HFF-Myc (cell line): Measurements from ENCODE around the gene KREMEN1.

Experiments used
- DNase-seq: peaks from one replicate; pipeline ENCODE4 v3.0.0-alpha.2; 2011; ENCODE audit warnings: low read depth; ENCODE audit errors: extremely low read depth
- H3K4me3 ChIP-seq: replicated peaks from 2 replicates; pipeline ENCODE4 v1.5.1; 2011; ENCODE audit warnings: low read depth, mild to moderate bottlenecking, control low read depth, low read length
- TF ChIP-seq, protein P1 (sequence below): IDR thresholded peaks from 2 replicates; pipeline ENCODE4 v1.5.1; 2012; ENCODE audit warnings: mild to moderate bottlenecking, low read depth, low read length, control low read depth; ENCODE audit errors: missing control alignments

KREMEN1 gene

GRCh38 chr22:29206372-29207242 lies 133.8 kb downstream of the KREMEN1 start:
- H3K4me3 ChIP-seq: peak overlapping the region; percentile 50
- TF ChIP-seq, protein P1, sequence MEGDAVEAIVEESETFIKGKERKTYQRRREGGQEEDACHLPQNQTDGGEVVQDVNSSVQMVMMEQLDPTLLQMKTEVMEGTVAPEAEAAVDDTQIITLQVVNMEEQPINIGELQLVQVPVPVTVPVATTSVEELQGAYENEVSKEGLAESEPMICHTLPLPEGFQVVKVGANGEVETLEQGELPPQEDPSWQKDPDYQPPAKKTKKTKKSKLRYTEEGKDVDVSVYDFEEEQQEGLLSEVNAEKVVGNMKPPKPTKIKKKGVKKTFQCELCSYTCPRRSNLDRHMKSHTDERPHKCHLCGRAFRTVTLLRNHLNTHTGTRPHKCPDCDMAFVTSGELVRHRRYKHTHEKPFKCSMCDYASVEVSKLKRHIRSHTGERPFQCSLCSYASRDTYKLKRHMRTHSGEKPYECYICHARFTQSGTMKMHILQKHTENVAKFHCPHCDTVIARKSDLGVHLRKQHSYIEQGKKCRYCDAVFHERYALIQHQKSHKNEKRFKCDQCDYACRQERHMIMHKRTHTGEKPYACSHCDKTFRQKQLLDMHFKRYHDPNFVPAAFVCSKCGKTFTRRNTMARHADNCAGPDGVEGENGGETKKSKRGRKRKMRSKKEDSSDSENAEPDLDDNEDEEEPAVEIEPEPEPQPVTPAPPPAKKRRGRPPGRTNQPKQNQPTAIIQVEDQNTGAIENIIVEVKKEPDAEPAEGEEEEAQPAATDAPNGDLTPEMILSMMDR: no peak
- no peak for DNase-seq

GRCh38 chr22:29207243-29207550 lies 134.4 kb downstream of the KREMEN1 start:
- H3K4me3 ChIP-seq: no peak overlapping the region
- no peak for DNase-seq
- TF ChIP-seq, protein P1: no peak

GRCh38 chr22:29207562-29208501 lies 135.0 kb downstream of the KREMEN1 start:
- no peak overlapping the region for H3K4me3 ChIP-seq
- TF ChIP-seq, protein P1: no peak
- DNase-seq: no peak

GRCh38 chr22:29208502-29208862 lies 135.6 kb downstream of the KREMEN1 start:
- H3K4me3 ChIP-seq: no peak overlapping the region
- no peak for DNase-seq
- TF ChIP-seq, protein P1: no peak

GRCh38 chr22:29208879-29209623 lies 136.2 kb downstream of the KREMEN1 start:
- TF ChIP-seq, protein P1: no peak
- no peak overlapping the region for H3K4me3 ChIP-seq
- no peak for DNase-seq

GRCh38 chr22:29209624-29209929 lies 136.7 kb downstream of the KREMEN1 start:
- TF ChIP-seq, protein P1: no peak
- H3K4me3 ChIP-seq: no peak overlapping the region
- DNase-seq: no peak
